ENCODE results near the gene IMMP2L. TPM values are rescaled to one million over a fixed set of nuclear protein-coding genes. Genes with fewer than 3 reads are reported as not detected.
"Not testable (repeated sequence)": the region's sequence is repeated elsewhere in the genome, so short reads cannot be mapped to it uniquely, and the experiment has no call there.

IMMP2L gene
- total RNA-seq, 1 experiment from 2014 or later: 226 TPM

DNA sequence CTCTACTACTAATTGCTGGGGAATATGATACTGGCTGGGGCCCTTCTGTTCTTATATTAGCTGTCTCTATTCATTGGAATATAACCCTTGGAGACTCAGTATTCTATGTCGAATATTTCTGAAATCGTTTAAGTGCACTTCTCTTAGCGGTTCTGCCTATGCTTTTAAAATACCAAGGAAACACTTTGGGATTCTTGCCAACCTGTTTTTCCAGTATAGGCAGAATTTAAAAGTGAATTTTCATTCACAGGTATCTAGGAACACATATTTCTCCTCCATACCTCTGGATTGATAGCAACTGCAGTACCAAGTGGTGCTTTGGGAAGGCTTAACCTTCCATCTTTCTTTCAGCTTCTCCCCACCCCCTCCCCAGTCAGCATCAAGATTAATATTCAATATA lies 841.7 kb downstream of the IMMP2L start:
- DNase-seq (ENCODE audit: low read depth): no peak
- in situ Hi-C loops (cut with HindIII; ENCODE audit: low pct_unique_long_range_greater_than_20kb, low sequenced_read_pairs): no loop called here

DNA sequence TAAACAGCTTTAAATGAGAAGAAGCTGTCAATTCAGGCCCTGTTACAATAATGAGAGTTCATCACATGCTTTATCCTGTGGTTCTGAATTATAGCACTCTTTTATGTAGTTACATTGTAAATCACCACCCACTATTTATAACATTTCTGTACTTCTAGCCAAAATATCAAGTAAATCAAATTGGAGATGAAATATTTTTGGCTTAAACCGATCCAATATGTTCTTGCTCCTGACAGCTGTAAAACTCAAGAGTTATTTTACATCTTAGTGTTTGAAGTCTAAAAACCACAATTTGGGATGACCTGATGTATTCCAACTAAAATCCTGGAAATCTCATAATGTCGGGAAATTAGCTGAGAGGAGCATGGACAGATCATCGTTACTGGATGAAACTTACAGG lies 842.6 kb downstream of the IMMP2L start:
- no peak for DNase-seq (ENCODE audit: low read depth)
- in situ Hi-C loops (cut with HindIII; ENCODE audit: low pct_unique_long_range_greater_than_20kb, low sequenced_read_pairs): no loop called here

DNA sequence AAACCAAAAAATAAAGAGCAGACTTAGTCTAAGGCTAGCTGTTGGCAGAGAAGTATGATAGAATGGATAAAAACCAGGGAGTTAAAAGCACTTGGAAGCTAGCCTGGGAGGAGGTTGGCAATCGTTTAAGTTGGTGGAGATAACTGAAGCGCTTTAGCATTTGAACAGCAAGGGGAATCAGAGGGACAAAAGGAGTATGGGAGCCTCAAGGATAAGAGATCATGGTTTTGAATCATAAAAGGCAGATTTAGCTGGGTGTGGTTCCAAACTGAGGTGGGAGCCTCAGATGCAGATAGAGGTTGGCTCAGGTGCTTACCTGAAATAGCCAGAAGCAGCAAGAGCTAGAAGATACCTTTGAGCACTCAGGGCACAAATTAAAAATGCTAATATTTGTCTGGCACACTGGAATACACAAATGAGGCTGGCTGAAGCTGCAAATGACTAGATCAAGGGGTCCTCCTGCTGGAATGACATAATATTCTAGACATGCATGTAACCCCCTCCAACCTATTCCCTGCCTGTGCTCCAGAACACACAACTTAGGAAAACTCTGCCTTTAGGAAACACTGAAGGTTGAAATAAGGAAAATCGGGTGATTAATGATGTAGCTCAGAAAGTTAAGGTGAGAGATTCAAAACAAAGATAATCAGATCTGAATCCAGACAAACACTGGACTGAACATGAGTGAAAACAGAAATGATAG lies 843.6 kb downstream of the IMMP2L start:
- in situ Hi-C loops (cut with HindIII; ENCODE audit: low pct_unique_long_range_greater_than_20kb, low sequenced_read_pairs): no loop called here

DNA sequence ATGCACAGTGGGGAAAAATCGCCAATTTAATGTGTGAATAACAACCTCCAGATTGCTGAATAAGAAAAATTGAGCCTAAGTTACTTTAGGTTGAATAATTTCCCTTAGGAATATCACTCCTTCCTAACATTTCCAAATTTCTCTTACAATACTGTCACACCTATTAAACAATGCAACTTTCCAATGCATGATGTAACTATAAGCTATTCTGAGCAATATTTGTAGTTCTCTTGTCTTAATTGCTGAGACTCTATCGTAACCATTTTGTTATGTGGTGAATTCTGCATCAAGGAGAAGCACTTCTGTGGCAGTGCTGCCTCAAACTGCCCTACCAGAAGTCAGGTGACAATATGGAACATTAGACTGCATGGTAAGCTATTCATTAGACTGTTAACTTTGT lies 858.1 kb downstream of the IMMP2L start:
- no peak for DNase-seq (ENCODE audit: low read depth)
- in situ Hi-C loops (cut with HindIII; ENCODE audit: low pct_unique_long_range_greater_than_20kb, low sequenced_read_pairs): no loop called here

More for the DNA sequence above, 843.6 kb downstream of the IMMP2L start:
- no peak for DNase-seq (ENCODE audit: low read depth)

DNA sequence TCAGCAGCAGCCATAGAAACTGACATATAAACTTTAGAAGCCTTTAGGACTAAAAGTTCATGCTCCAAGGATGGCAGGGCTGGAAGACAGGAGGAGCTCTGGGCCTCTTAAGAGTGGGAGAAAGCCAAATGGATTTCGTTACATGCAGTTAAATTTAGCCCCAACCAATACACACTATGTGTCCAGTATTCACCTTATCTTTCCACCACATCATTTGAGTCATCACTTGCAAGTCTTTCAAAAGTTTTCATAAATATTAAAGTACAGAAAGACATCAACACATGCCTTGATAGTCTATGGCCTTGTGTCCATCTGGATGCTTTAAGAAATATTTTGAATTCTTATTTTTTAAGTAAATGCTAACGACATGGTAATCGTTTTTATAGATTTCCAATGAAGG lies 863.7 kb downstream of the IMMP2L start:
- DNase-seq (ENCODE audit: low read depth): no peak
- in situ Hi-C loops (cut with HindIII; ENCODE audit: low pct_unique_long_range_greater_than_20kb, low sequenced_read_pairs): no loop called here

DNA sequence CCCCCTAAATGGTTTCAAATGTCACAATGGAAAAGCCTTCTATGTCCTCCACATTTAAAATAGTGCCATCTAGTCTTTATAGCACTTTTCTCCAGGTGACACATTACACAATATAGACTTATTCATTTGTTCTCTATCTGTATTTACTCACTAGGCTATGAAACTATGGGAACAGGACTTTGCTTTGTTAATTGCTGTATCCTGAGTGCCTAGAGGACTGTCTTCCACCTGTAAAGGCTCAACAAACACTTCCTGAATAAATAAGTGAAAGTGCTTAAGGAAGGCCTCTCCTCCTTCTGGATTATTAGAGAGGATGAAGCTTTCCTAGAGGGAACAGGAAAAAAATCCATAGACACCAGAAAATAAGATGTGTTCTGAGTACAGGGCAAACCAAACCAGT lies 868.9 kb downstream of the IMMP2L start:
- DNase-seq (ENCODE audit: low read depth): no peak
- in situ Hi-C loops (cut with HindIII; ENCODE audit: low pct_unique_long_range_greater_than_20kb, low sequenced_read_pairs): no loop called here

DNA sequence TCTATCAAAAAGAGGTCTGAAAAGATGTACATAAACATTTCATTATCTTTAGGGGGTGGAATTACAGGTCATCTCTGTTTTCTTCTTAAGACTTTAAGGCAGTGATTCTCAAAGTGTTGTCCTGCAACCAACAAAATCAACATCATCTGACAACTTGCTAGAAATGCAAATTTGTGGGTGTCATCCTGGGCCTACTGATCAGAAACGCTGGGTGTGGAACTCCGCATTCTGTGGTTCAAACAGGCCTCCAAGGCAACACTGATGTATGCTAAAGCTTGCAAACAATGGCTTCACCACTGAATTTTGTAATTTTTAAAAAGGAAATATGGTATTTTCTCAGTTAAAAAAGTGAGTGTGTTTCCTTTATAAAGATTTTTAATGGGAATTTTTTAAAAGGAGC lies 873.4 kb downstream of the IMMP2L start:
- in situ Hi-C loops (cut with HindIII; ENCODE audit: low pct_unique_long_range_greater_than_20kb, low sequenced_read_pairs): no loop called here
- DNase-seq (ENCODE audit: low read depth): no peak

DNA sequence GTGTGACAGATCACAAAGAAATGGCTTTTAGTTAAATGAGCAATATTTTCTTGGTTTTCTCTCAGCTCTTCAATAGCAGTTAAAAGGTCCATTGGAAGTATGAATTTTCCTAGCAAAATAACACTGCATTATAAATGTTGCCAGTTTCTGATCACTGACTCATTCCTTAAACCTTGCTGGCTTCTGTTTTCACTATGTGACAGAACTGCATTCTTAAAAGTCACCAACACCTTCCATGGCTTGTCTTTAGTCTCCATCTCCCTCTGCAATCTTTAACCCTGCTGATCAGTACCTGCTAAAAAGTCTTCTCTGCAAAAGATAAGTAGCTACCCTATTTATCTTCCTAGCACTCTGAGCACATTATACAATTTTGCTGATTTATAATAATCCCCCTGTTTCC lies 876.4 kb downstream of the IMMP2L start:
- in situ Hi-C loops (cut with HindIII; ENCODE audit: low pct_unique_long_range_greater_than_20kb, low sequenced_read_pairs): no loop called here
- no peak for DNase-seq (ENCODE audit: low read depth)

DNA sequence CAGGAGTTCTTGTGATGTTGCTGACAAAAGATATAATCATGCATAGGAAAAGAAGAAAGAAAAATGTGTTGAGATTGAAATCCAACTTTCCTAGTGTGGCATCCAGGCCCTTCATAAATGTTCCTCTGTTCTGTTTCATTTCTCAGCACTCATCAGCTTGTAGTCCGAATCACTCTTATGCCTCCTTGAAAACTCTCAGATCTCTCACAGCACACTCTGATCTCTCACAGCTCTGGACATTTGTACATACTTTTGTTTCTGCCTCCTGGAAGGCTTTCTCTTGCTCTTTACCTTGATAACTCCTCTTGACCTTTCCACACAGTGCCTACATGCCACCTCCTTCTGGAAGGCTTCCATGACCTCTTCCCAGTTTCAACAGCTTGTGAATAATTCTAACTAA lies 880.4 kb downstream of the IMMP2L start:
- no peak for DNase-seq (ENCODE audit: low read depth)
- in situ Hi-C loops (cut with HindIII; ENCODE audit: low pct_unique_long_range_greater_than_20kb, low sequenced_read_pairs): no loop called here

DNA sequence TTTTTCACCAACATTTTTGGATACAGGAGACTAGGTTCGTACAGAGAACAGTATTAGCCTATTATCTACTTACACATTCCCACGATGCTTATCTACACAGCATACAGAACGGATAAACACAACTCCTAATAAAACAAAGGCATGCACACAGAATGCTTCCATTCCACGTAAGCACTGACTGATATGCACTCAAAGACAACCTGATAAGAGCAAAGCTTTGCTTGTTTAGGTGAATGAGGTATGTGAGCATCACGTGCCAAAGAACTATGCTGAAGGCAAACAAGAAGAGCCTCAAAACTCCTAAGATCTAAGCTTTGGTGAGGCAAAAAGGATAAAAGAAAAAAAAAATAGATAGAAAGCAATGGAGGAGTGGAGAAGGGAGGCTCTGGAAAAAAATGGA lies 884.9 kb downstream of the IMMP2L start:
- DNase-seq (ENCODE audit: low read depth): no peak
- in situ Hi-C loops (cut with HindIII; ENCODE audit: low pct_unique_long_range_greater_than_20kb, low sequenced_read_pairs): no loop called here

DNA sequence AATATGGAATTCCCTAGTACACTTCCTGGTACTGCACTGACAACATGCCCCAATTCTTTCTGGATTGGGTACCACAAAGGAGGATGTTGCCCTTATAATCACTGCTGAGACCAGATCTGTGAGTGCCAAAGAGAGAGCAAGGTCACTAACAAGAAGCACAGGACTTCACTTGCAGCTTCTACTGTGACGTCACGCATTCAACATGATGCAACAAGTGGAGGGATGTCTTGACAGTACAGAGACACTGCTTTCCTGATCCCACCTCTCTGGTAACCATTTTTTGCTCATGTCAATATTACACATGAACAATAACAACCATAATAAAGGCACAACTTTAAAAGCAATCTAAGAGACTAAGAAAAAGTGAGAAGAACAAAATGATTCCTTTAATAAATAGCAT lies 885.5 kb downstream of the IMMP2L start:
- no peak for DNase-seq (ENCODE audit: low read depth)
- in situ Hi-C loops (cut with HindIII; ENCODE audit: low pct_unique_long_range_greater_than_20kb, low sequenced_read_pairs): no loop called here

DNA sequence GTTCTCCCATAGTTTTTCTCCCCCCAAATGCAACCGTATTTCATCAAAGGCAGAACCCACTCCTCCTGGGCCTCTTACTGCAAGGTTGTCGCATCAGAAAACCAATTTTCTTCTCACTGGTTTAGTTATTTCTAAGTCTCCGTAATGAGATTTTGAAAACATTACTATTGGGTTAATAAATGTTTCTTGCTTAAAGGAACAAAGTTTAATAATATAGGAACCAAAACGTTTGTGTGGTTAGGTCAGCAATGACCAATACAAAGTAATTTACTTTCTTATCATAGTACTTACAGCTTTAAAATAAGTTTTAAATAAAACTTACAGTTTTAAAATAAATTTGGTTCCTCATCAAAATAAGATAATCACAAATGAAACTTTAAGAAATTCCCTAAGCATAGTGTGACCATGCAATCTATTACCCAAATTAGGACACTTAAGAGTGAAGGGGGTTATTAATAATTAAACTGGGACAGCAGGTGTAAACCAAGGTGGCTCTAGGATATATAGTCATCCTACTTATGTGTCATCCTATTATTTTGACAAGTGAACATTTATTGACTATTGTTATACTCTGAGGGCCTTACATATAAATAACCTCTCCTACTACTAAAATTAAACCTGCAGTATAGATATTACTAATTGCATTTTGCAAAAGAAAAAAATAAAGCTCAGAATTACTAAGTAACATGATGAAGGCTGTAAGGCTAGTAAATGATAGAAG lies 886.7 kb downstream of the IMMP2L start:
- in situ Hi-C loops (cut with HindIII; ENCODE audit: low pct_unique_long_range_greater_than_20kb, low sequenced_read_pairs): no loop called here
- DNase-seq (ENCODE audit: low read depth): no peak

DNA sequence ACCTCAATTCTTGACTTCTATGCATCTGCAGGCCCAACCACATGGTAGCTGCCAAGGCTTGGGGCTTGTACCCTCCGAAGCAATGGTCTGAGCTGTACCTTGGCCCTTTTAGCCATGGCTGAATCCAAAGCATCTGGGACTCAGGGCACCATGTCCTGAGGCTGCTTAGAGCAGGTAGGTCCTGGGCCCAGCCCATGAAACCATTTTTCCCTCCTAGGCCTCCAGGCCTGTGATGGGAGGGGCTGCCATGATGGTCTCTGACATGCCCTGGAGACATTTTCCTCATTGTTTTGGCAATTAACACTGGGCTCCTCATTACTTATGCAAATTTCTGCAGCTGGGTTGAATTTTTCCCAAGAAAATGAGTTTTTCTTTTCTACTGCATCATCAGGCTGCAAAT lies 889.1 kb downstream of the IMMP2L start:
- DNase-seq (ENCODE audit: low read depth): no peak

DNA sequence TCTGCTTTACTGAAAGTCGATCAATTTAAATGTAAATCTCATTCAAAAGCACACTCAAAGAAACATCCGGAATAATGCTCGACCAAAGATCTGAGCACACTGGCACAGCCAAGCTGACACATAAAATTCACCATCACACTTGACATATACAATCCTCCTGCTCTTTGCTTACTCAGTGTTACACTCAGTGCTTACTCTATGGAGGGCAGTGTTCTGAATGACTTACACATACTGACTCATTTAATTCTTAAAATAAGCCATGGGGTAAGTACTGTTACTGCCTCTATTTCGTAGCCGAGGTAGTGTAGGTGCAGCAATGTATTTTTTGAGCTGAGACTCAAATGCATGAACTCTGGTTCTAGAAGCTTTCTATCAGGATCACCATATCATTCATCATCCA lies 892.9 kb downstream of the IMMP2L start:
- DNase-seq (ENCODE audit: low read depth): no peak
- in situ Hi-C loops (cut with HindIII; ENCODE audit: low pct_unique_long_range_greater_than_20kb, low sequenced_read_pairs): no loop called here

More for the DNA sequence above, 889.1 kb downstream of the IMMP2L start:
- in situ Hi-C loops (cut with HindIII; ENCODE audit: low pct_unique_long_range_greater_than_20kb, low sequenced_read_pairs): no loop called here

DNA sequence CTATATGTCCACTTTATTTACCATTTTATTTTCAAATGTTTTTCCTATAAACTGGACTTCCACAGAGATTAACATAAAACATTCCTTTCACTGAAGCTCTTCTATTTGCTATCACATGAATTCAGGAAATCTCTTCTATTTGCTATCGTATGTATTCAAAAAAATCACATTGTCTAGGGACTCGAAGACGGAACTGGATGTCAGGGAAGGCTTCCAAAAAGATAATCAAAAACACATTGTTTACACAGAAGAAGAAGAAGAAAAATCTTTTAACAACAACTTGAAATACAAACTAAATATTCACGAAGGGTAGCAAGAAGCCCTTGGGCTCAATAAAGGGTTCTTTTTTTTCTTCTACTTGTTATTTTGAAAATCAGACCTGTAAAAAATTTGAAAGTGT lies 897.5 kb downstream of the IMMP2L start:
- in situ Hi-C loops (cut with HindIII; ENCODE audit: low pct_unique_long_range_greater_than_20kb, low sequenced_read_pairs): no loop called here
- DNase-seq (ENCODE audit: low read depth): no peak

DNA sequence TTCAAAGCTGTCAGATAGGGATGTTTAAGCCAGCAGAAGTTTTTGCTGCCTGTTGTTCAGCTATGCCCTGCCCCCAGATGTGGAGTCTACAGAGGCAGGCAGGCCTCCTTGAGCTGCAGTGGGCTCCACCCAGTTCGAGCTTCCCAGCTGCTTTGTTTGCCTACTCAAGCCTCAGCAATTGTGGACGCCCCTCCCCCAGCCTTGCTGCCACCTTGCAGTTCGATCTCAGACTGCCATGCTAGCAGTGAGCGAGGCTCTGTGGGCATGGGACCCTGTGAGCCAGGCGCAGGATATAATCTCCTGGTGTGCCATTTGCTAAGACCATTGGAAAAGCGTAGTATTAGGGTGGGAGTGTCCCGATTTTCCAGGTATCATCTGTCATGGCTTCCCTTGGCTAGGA lies 901.7 kb downstream of the IMMP2L start:
- in situ Hi-C loops (cut with HindIII; ENCODE audit: low pct_unique_long_range_greater_than_20kb, low sequenced_read_pairs): not testable (repeated sequence)

DNA sequence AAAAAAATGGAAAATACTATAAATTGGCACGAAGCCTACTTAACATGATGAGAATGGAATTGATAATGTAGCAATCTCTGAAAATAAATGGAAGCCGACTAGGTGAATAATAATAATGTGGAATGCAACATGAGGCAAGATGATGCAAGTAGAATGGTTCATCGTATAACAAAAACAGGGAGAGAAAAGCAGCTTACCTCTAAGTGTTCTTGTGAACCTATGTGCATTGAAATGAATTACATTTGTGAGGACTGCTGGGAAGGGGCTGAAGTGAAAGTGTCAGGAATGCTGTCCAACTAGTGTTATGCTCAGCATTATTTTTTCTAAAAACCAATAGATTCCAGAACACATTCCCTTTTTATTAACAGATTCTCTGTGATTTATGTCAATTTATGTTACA lies 912.0 kb downstream of the IMMP2L start:
- in situ Hi-C loops (cut with HindIII; ENCODE audit: low pct_unique_long_range_greater_than_20kb, low sequenced_read_pairs): no loop called here
- DNase-seq (ENCODE audit: low read depth): no peak

More for the DNA sequence above, 901.7 kb downstream of the IMMP2L start:
- not testable (repeated sequence) for DNase-seq (ENCODE audit: low read depth)

DNA sequence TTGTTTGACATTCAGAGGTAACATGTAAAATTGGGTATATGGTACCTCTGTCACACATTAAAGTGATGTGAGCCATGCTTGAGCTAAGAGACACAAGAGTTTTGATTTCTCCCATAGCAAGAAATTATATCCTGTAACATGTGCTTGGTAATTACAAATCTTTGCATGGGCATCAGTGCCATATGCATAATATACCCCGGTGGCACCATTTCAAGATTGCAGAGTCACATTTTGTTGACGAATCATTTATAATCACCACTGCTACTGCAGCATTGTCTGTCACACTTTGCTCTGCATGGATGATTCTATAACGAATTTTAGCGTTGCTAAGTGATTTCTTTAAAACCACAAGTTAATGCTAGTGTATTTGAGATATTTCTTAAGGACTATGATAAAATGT lies 915.0 kb downstream of the IMMP2L start:
- no peak for DNase-seq (ENCODE audit: low read depth)
- in situ Hi-C loops (cut with HindIII; ENCODE audit: low pct_unique_long_range_greater_than_20kb, low sequenced_read_pairs): no loop called here

DNA sequence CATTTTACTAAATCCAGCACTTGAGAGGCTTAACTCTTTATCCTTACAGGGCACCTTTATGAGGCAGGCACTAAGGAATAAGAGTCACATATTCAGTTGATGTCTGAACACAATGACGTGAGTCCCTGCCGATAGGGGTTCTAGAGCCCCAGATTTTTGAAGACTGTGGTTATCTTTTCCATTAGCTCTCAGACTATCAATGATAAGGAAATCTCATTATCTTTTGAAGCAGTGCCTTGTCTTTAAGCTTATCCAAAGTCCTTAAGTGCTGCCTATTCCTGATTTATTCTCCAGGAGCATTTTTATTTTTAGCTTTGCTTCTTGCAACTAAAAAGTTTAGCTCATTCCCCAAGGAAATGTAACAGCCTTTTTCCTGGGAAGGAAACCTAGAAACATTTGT lies 915.5 kb downstream of the IMMP2L start:
- in situ Hi-C loops (cut with HindIII; ENCODE audit: low pct_unique_long_range_greater_than_20kb, low sequenced_read_pairs): no loop called here
- DNase-seq (ENCODE audit: low read depth): no peak

DNA sequence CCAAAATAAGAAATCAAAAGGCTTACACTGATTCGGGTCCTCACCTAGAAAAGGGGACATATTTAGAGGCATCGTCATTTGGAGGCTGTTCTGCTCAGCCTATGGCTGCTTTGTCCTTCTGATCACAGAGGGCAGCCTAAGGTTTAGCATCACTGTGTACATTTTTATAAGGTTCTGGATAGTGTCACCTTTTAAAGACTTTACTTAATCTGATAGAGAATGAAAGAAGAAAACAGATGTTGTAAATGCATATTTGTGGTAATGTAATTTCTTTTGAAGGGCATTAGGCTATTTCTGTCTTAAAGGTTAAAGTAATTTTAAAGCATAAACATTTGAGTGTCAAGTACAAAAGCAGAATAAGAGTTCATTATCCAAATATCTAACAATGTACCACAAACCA lies 916.7 kb downstream of the IMMP2L start:
- DNase-seq (ENCODE audit: low read depth): no peak
- in situ Hi-C loops (cut with HindIII; ENCODE audit: low pct_unique_long_range_greater_than_20kb, low sequenced_read_pairs): no loop called here
